ENCODE data around the gene ZNF423.

- TF ChIP-seq CTCF (IDR thresholded peaks at IDR 0.05 in 8 of 11, conservative IDR thresholded peaks at IDR 0.05 in 3 of 11) (no peak), POLR2A (IDR thresholded peaks at IDR 0.05) (no peak)
Observed at GRCh38 chr16:49843758-49844157, 12.2 kb downstream of the ZNF423 start.
